Esophagus (tissue), 2 donors: Measurements from ENCODE around the gene KLHL17. TPM values are rescaled to one million over a fixed set of nuclear protein-coding genes. Genes with fewer than 3 reads are reported as not detected.

ENCODE experiments used
- H3K27ac ChIP-seq, 2 donors: one replicate each; pipeline ENCODE4 v1.5.1; 2013; ENCODE audit warnings: low read depth in 2 of 2, mild to moderate bottlenecking in 2 of 2, inconsistent platforms in 1 of 2, low read length in 1 of 2, moderate library complexity in 1 of 2
- H3K27me3 ChIP-seq, 2 donors: one replicate each; pipeline ENCODE4 v1.6.1; 2013; ENCODE audit warnings: low read length in 2 of 2, control low read depth in 1 of 2, mild to moderate bottlenecking in 1 of 2; ENCODE audit not compliant: insufficient read depth in 2 of 2, control insufficient read depth in 1 of 2
- H3K36me3 ChIP-seq, 2 donors: one replicate each; pipeline ENCODE4 v1.6.1; 2013; ENCODE audit warnings: low read length in 1 of 2; ENCODE audit not compliant: control insufficient read depth in 2 of 2, insufficient read depth in 2 of 2
- H3K4me1 ChIP-seq, 2 donors: one replicate each; pipeline ENCODE4 v1.6.1; 2013; ENCODE audit warnings: low read length in 1 of 2; ENCODE audit not compliant: control insufficient read depth in 2 of 2, insufficient read depth in 2 of 2
- H3K4me3 ChIP-seq, 2 donors: one replicate each; pipeline ENCODE4 v1.5.1; 2013; ENCODE audit warnings: low read length in 2 of 2, mild to moderate bottlenecking in 2 of 2, low read depth in 1 of 2, moderate library complexity in 1 of 2
- H3K9me3 ChIP-seq, 2 donors: one replicate each; pipeline ENCODE4 v1.6.1; 2013; ENCODE audit warnings: mild to moderate bottlenecking in 2 of 2, low read depth in 1 of 2, low read length in 1 of 2, moderate library complexity in 1 of 2; ENCODE audit not compliant: control insufficient read depth in 2 of 2, insufficient read depth in 1 of 2
- WGBS, 2 donors: extraction: QIAGEN DNeasy Blood & Tissue Kit; methylation state at CpG; one replicate each; pipeline ENCODE4 v1.1.7; 2013; 5-methylcytosine and 5-hydroxymethylcytosine counted together
- polyA plus RNA-seq, 2 donors: library from polyadenylated mRNA; stranded (reverse); fragments of 200-250 nt; gene quantifications; one replicate each; pipeline ENCODE4 v1.2.3, GENCODE V29; 2013
- donor health status: healthy with polysubstance abuse.
- donor health status: Bipolar disorder and iron deficiency.

The KLHL17 gene
- polyA plus RNA-seq, 2 donors = 11.9 to 21.8 TPM

- H3K4me1 ChIP-seq = peaks cover 0 to 29% of the 10 kb centered on the region in 2 donors
- 5 to 6% methylated on average over 31 of the region's 31 CpGs for WGBS, 2 donors
- H3K9me3 ChIP-seq = no peaks in the 10 kb centered on the region
- H3K4me3 ChIP-seq = peak within 1 kb of the TSS; percentile 69 to 83
- H3K27me3 ChIP-seq = no peaks in the 10 kb centered on the region
- peak within 1 kb of the TSS; percentile 97 to 98 for H3K27ac ChIP-seq
- peaks cover 0 to 21% of the 10 kb centered on the region in 2 donors for H3K36me3 ChIP-seq
These were observed 5.8 kb downstream of the KLHL17 start, which contains the start of gene PLEKHN1 for GRCh38 chr1:966135-966703. Gene PLEKHN1, plus strand, starts transcription at chr1:966482. Its CDS starts 50 bp downstream, at chr1:966532.

DNA sequence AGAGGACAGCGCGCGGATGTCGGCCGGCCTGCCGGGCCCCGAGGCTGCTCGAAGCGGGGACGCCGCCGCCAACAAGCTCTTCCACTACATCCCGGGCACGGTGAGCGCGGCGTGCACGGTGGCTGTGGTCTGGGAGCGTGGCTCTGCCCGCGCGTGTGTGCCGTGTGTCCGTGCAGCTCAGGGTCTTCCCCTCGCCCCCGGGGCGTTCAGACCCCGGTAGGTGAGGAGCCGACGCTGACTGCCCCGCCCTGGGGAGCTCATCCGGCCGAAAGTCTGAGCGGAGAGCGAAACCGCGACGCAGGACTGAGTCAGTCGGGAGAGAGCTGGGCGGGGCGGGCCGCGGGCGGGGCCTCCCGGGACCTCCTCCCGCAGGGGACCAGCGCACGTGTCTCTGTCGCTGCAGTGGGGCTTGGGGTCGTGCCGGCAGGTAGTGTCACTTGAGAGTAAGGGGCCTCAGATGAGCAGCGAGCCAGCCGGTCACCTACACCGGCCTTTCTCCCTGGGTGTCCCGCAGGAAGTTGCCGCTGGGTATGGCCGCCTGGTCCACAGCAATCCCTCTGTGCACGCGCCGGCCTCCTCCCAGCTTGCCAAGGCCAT, 6.4 kb downstream of the KLHL17 start:
- Histone ChIP-seq H3K36me3 (peaks cover 0 to 21% of the 10 kb centered on the region in 2 donors), H3K27ac (peak overlapping the region; percentile 97 to 98), H3K9me3 (no peaks in the 10 kb centered on the region), H3K27me3 (no peaks in the 10 kb centered on the region), H3K4me3 (peak overlapping the region; percentile 69 to 83), H3K4me1 (peaks cover 0 to 29% of the 10 kb centered on the region in 2 donors)
- WGBS, 2 donors = 0% methylated on average over 50 to 60 of the region's 60 CpGs

DNA sequence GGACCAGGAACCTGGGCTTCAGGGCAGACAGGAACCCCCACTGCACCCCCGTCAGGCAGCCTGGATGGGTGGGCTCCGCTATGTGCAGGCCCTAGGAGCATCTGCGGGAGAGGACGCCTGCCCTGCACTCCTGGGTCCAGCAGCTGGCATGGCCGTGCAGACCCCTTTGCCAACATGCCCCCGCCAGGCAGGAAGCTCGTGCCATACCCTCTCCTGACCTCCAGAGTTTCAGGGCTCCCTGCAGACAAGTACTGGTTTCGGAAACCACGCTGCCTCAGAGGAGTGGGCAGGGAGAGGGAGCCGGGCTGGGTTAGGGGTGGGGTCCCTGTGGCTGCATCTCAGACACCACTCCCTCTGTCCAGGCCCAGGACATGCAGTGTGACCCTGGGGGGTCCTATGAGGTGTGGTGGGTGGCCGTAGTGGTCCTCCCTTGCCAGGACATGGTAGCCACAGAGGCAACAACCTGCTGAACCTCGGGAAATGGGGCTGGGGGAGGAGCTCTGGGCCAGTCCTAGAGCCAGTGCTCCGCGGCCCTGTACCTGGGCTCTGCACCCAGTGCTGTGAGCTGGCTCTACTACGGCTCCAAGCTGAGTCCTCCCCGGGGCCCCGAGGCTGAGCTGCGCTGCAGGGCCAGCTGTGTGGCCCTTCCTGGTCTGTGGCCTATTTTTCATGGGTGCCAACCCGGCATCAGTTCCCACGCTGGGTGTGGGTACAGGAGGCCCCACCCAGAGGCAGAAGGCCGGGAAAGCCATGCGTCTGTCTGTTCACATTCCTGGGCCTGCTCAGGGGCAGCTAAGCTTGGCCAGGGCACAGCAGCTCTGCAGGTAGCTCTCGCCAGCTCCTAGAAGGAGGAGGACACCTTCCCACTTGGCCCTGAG, 7.3 kb downstream of the KLHL17 start:
- peak overlapping the region; percentile 69 to 83 for H3K4me3 ChIP-seq
- WGBS, 2 donors = 57 to 59% methylated on average over 23 of the region's 23 CpGs
- H3K27me3 ChIP-seq = no peaks in the 10 kb centered on the region

GRCh38 chr1:969260-969855, 9.0 kb downstream of the KLHL17 start:
- H3K4me3 ChIP-seq = no peak overlapping the region
- WGBS, 2 donors = 79 to 82% methylated on average over 15 of the region's 15 CpGs
- no peaks in the 10 kb centered on the region for H3K27me3 ChIP-seq

More for the DNA sequence above, 7.3 kb downstream of the KLHL17 start:
- Histone ChIP-seq H3K4me1 (peaks cover 0 to 32% of the 10 kb centered on the region in 2 donors), H3K36me3 (peaks cover 0 to 19% of the 10 kb centered on the region in 2 donors), H3K9me3 (no peaks in the 10 kb centered on the region), H3K27ac (peak overlapping the region; percentile 97 to 98)

DNA sequence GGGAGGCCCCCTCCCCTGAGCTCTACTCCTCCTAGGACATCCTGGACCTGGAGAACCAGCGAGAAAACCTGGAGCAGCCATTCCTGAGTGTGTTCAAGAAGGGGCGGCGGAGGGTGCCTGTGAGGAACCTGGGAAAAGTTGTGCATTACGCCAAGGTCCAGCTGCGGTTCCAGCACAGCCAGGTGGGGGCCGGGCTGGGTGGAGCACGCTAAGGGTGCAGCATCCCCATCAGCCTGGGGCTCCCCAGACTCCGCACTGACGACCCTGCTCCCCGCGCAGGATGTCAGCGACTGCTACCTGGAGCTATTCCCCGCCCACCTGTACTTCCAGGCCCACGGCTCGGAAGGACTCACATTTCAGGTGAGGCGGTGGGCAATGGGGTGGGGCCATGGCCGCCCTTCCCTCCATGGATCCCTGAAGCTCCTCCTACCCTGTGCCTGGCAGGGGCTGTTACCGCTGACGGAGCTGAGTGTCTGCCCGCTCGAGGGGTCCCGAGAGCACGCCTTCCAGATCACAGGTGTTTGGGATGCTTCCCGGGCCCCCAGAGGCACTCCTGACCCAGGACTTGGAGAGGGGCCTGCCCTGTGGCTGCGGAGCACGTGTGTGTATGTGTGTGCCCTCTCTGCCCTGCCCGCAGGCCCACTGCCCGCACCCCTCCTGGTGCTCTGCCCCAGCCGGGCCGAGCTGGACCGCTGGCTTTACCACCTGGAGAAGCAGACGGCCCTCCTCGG, 10.0 kb downstream of the KLHL17 start:
- H3K36me3 ChIP-seq = peaks cover 0 to 14% of the 10 kb centered on the region in 2 donors
- H3K4me3 ChIP-seq = peak overlapping the region in 1 of 2 donors; percentile 23
- no peaks in the 10 kb centered on the region for H3K27me3 ChIP-seq
- no peaks in the 10 kb centered on the region for H3K9me3 ChIP-seq
- H3K4me1 ChIP-seq = peaks cover 0 to 32% of the 10 kb centered on the region in 2 donors
- 21% methylated on average over 32 to 33 of the region's 33 CpGs for WGBS, 2 donors
- H3K27ac ChIP-seq = peak overlapping the region; percentile 65 to 66

More at GRCh38 chr1:969260-969855, 9.0 kb downstream of the KLHL17 start:
- peaks cover 0 to 17% of the 10 kb centered on the region in 2 donors for H3K36me3 ChIP-seq
- H3K27ac ChIP-seq = no peak overlapping the region
- no peaks in the 10 kb centered on the region for H3K9me3 ChIP-seq
- H3K4me1 ChIP-seq = peaks cover 0 to 30% of the 10 kb centered on the region in 2 donors

- H3K27ac ChIP-seq = peak overlapping the region; percentile 65 to 66
- WGBS, 2 donors = 27 to 28% methylated on average over 41 to 42 of the region's 42 CpGs
- H3K9me3 ChIP-seq = no peaks in the 10 kb centered on the region
- H3K4me1 ChIP-seq = peaks cover 0 to 36% of the 10 kb centered on the region in 2 donors
- H3K4me3 ChIP-seq = no peak overlapping the region
- peaks cover 0 to 14% of the 10 kb centered on the region in 2 donors for H3K36me3 ChIP-seq
- no peaks in the 10 kb centered on the region for H3K27me3 ChIP-seq
These were observed 10.8 kb downstream of the KLHL17 start for GRCh38 chr1:970973-971730.

- Histone ChIP-seq H3K4me3 (no peak overlapping the region), H3K27ac (peak overlapping the region; percentile 37 to 41), H3K4me1 (peaks cover 0 to 38% of the 10 kb centered on the region in 2 donors), H3K9me3 (no peaks in the 10 kb centered on the region), H3K27me3 (no peaks in the 10 kb centered on the region), H3K36me3 (peaks cover 0 to 14% of the 10 kb centered on the region in 2 donors)
- WGBS, 2 donors = 80 to 84% methylated on average over 34 of the region's 34 CpGs
These were observed 11.5 kb downstream of the KLHL17 start for GRCh38 chr1:971751-972506.
